Muscle layer of duodenum (tissue), 2 donors: ENCODE measurements around the gene NEK7.
"Not testable (repeated sequence)": the region's sequence is repeated elsewhere in the genome, so short reads cannot be mapped to it uniquely, and the experiment has no call there.

Experiments used
- H3K27ac ChIP-seq: one replicate; pipeline ENCODE4 v1.7.0; 2013; ENCODE audit warnings: mild to moderate bottlenecking, low read length
- H3K27me3 ChIP-seq: one replicate; pipeline ENCODE4 v1.7.0; 2013; ENCODE audit warnings: low read depth, mild to moderate bottlenecking, control low read depth, low read length
- H3K36me3 ChIP-seq, 2 donors: one replicate each; pipeline ENCODE4 v1.7.0; 2013; ENCODE audit warnings: low read length in 2 of 2, control low read depth in 1 of 2, mild to moderate bottlenecking in 1 of 2; ENCODE audit not compliant: insufficient read depth in 2 of 2, control insufficient read depth in 1 of 2
- H3K4me1 ChIP-seq, 2 donors: one replicate each; pipeline ENCODE4 v1.7.0; 2013; ENCODE audit warnings: low read length in 2 of 2, mild to moderate bottlenecking in 2 of 2, control low read depth in 1 of 2, moderate library complexity in 1 of 2; ENCODE audit not compliant: insufficient read depth in 2 of 2, control insufficient read depth in 1 of 2
- H3K4me3 ChIP-seq, 2 donors: one replicate each; pipeline ENCODE4 v1.7.0; 2013; ENCODE audit warnings: low read length in 2 of 2, low read depth in 1 of 2, mild to moderate bottlenecking in 1 of 2
- H3K9me3 ChIP-seq, 2 donors: one replicate each; pipeline ENCODE4 v1.7.0; 2013; ENCODE audit warnings: low read length in 2 of 2, control low read depth in 1 of 2, mild to moderate bottlenecking in 1 of 2; ENCODE audit not compliant: control insufficient read depth in 1 of 2
- donor health status: healthy.

Gene NEK7

DNA sequence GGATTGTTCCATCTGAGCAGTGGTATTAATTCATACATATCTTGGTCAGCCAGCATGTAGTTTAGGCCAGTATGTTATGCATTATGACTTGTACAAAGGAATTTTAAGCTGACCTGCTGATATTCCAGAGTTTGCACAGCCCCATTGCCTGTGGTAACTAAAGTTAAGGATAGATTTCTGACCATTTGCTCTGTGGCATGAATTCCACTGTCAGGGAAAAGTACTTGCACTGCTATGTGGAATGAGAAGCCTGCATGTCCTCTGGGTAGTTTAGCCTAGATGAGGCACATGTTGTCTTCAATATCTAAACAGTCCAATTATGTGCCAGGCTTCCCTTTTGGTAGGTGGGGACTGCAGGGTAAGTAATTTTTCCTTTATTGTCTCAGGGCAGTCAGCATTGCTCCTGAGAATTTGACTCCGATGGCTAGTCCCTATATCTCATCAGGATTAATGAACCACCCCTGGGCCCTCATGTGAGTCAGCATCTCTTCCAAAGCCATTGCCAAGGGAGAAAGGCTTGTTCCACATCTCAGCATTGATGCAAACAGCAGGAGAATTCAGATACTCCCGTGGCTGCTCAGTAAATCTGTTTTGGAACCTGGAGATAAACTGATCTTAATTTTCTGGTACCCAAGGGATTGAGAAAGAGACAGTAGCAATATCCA is 30.2 kb downstream of the NEK7 start:
- Histone ChIP-seq H3K27me3 (no peaks in the 10 kb centered on the region), H3K4me3 (no peak overlapping the region), H3K9me3 (no peaks in the 10 kb centered on the region), H3K36me3 (no peaks in the 10 kb centered on the region), H3K27ac (no peak overlapping the region), H3K4me1 (peaks cover 0 to 16% of the 10 kb centered on the region in 2 donors)

DNA sequence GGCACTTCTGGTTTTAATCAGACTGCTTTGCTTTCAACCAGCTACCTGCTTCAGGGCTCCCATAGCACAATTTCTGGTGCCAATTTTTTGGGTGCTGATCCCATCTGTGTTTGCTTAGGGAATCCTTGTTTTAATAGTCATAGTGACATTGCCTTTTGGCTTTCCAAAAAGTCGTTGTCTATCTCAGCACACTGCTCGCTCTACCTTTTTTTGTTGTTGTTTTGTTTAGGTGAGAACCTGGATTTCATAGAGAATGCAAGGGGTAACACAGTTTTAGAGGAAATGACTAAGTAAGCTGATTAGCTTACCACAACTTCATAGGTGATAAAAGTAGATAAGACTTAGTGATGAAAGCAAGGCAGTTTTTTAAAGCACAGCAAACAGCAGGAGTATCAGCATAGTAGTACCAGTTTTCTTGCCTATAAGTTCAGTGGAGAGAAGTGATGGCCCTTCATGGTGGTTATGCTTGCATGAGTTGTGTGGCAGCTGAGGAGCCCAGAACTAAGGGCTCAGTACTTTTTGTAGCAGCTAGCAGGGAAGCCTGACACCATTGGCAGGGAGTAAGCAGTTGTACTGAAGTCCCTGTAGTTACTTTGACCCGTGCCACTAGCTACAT is 31.3 kb downstream of the NEK7 start:
- Histone ChIP-seq H3K27ac (no peak overlapping the region), H3K27me3 (no peaks in the 10 kb centered on the region), H3K9me3 (no peaks in the 10 kb centered on the region), H3K4me3 (no peak overlapping the region), H3K4me1 (peaks cover 0 to 16% of the 10 kb centered on the region in 2 donors), H3K36me3 (no peaks in the 10 kb centered on the region)

DNA sequence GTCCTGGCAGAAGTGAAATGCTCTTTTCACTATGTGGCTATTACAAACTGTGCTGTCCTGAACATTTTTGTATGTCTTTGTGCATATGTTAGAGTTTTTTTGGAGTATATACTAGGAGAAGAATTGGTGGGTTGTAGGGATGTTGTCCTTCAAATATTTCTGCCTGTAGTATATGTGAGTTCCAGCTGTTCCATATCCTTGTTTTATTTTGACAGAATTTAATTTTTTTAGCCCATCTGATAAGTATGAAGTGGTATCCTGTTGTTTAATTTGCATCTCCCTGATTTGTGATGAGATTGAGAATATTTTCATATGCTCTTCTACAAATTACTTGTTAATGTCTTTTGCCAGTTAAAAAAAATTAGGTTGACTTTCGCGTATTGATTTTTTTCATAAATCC is 34.3 kb downstream of the NEK7 start:
- H3K36me3 ChIP-seq = no peaks in the 10 kb centered on the region
- no peaks in the 10 kb centered on the region for H3K9me3 ChIP-seq
- H3K4me1 ChIP-seq = peaks cover 0 to 16% of the 10 kb centered on the region in 2 donors
- H3K4me3 ChIP-seq = no peak overlapping the region
- no peak overlapping the region for H3K27ac ChIP-seq
- no peaks in the 10 kb centered on the region for H3K27me3 ChIP-seq

DNA sequence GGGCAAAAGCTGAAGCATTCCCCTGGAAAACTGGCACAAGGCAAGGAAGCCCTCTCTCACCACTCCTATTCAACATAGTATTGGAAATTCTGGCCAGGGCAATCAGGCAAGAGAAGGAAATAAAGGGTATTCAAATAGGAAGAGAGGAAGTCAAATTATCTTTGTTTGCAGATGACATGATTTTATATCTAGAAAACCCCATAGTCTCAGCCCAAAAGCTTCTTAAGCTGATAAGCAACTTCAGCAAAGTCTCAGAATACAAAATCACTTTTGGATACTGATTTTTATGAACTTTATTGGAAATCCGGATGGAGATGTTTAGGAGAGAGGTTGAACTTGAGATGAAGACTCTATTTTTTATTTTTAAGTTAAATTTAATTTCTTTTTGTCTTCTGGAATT is 37.1 kb downstream of the NEK7 start:
- H3K27me3 ChIP-seq, H3K36me3 ChIP-seq, H3K27ac ChIP-seq, H3K4me3 ChIP-seq, H3K9me3 ChIP-seq, H3K4me1 ChIP-seq: not testable (repeated sequence)

DNA sequence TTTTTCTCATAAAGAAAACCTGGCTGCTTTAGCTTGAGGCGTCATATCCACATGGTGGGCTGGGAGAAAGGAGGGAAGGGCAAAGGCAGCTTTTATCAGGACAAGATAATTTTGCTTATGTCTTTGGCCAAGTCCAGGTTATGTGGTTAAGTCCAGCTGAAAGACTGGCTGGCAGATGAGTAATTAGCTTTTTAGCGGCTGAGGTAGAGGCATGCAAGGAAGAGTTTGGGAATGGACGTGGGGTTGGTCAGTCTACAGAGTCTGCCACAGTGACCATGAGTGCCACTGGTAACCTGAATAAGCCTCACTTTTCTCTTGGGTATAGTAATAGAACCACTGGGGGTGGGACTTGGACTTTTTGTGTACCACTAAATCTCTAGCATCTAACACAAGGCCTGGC is 39.8 kb downstream of the NEK7 start:
- H3K9me3 ChIP-seq = no peaks in the 10 kb centered on the region
- H3K36me3 ChIP-seq = no peaks in the 10 kb centered on the region
- no peak overlapping the region for H3K4me3 ChIP-seq
- H3K4me1 ChIP-seq = peaks cover 5 to 13% of the 10 kb centered on the region in 2 donors
- H3K27ac ChIP-seq = no peak overlapping the region
- no peaks in the 10 kb centered on the region for H3K27me3 ChIP-seq

DNA sequence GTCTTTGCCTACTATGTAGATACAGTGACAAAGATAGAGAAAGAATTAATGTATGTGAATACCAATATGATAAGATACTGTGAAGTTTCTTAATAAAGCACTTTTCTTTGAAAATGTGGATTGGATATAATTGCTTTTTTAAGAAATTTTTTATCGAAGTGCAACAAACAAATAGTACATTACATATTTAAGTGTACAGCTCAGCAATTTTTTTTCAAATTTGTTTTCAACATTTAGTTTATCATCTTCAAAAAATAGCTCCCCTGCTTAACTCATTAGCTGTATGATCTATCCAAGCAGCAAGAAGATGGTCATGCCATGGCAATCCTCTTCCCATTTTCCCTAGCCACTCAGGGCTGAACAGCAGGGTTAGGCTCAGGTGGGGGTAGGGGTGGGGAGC is 40.5 kb downstream of the NEK7 start:
- Histone ChIP-seq H3K27me3 (no peaks in the 10 kb centered on the region), H3K4me1 (peaks cover 5 to 13% of the 10 kb centered on the region in 2 donors), H3K9me3 (no peaks in the 10 kb centered on the region), H3K4me3 (no peak overlapping the region), H3K36me3 (no peaks in the 10 kb centered on the region), H3K27ac (no peak overlapping the region)

DNA sequence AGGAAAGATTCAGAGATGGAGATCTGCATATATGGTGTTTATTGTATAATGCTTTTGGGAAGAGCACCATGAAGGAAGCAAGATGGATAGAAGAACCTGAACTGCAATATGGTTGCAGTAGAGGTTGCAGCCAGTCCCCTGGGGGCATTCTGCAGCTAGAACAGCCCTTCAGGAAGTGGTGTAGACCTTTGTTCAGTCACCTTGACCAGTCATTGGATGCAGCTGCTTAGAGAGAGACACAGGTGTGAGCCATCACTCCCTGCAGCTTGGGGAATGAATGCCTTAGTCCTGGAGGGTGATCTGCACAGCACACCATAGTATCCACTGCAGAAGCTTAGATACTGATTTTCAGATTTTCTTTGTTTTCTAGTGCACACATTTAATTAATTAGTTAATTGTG is 42.3 kb downstream of the NEK7 start:
- Histone ChIP-seq H3K27me3 (no peaks in the 10 kb centered on the region), H3K4me3 (no peak overlapping the region), H3K36me3 (no peaks in the 10 kb centered on the region), H3K27ac (no peak overlapping the region), H3K9me3 (no peaks in the 10 kb centered on the region), H3K4me1 (peaks cover 5 to 13% of the 10 kb centered on the region in 2 donors)

DNA sequence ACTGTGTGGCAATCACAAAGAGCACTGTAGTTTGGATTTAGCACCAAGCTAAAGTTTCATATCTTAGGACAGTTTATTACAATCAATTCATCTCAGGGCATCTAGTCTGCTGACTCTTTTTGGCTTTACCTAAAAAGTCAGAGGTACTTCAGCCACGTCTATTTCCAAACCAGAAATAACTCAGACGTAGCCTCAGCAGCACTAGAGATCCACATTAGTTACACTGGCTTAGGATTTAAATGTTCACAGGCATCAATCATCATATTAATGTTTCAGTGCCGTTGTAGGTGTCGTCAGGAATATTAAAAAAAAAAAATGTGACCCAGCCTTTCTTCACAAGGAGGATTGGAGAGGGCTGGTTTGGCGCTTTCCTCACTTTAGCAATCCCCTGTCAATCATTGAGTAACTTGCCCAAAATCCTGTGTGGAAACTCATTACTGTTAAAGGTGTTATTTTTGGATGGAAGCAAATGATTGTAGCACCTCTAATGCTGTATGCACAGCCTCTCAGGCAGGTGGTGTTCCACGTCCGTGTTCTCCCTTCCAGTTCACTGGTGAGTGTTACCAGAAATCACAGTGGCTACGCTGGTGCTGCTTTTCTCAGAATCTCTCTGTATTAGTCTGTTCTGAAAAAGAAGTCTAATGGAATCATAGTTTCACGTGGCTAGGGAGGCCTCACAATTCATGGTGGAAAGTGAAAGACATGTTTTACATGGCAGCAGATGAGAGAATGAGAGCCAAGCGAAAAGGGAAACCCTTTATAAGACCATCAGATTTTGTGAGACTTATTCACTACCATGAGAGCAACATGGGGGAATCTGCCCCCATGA is 45.4 kb downstream of the NEK7 start:
- Histone ChIP-seq H3K4me3 (no peak overlapping the region), H3K27me3 (no peaks in the 10 kb centered on the region), H3K36me3 (no peaks in the 10 kb centered on the region), H3K9me3 (no peaks in the 10 kb centered on the region), H3K27ac (no peak overlapping the region), H3K4me1 (peaks cover 5 to 16% of the 10 kb centered on the region in 2 donors)

DNA sequence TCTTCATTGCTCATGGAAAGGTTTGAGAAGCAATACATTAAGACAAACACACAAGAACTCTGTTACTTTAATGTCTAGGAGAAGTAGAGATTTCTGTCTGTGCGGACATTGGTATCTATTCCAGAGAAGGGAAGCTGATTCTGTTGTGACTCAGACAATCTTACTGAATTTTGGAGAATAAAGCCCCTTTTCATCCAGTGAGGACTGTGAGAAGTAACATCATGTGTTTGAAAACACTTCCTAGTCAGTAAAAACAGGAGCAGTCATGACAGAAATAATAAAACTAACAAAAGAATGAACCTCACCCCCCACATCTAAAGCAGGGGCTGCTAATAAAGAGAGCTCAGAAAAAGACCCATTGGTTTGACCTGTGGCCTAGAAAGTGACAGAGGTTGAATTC is 46.6 kb downstream of the NEK7 start:
- H3K4me3 ChIP-seq = no peak overlapping the region
- H3K9me3 ChIP-seq = no peaks in the 10 kb centered on the region
- no peaks in the 10 kb centered on the region for H3K36me3 ChIP-seq
- no peaks in the 10 kb centered on the region for H3K27me3 ChIP-seq
- H3K27ac ChIP-seq = no peak overlapping the region
- peaks cover 5 to 16% of the 10 kb centered on the region in 2 donors for H3K4me1 ChIP-seq

DNA sequence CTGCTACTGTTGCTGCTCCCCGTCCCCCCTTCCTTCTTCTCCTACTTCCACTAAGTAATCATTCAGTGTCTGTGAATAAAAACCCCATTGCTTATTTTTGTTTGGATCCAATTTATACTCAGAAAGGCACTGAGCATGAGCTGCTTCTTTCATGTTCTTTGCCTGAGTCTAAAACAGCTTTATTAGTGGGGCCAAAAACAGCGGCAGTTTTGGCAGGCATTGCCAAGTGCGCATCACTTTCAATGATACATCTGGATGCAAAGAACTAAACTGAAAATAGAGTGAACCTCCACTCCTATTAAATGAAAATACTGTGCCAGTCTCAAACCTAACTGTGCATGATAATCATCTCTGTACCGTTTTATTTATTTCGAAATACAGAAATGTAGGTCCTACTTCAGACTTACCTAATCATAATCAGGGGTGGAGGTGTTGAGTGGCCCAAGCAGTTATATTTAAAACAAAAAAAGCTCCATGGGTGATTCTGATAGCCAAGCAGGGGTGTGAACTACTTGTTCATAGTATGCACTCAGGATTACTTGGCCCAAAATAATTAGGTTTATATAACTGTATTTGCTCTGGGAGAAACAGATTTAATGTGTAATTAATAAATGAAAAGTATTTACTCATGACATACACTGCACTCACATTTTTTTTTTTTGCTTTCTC is 48.4 kb downstream of the NEK7 start:
- H3K27me3 ChIP-seq = no peaks in the 10 kb centered on the region
- H3K27ac ChIP-seq = no peak overlapping the region
- no peaks in the 10 kb centered on the region for H3K9me3 ChIP-seq
- H3K4me3 ChIP-seq = no peak overlapping the region
- peaks cover 0 to 5% of the 10 kb centered on the region in 2 donors for H3K4me1 ChIP-seq
- no peaks in the 10 kb centered on the region for H3K36me3 ChIP-seq

DNA sequence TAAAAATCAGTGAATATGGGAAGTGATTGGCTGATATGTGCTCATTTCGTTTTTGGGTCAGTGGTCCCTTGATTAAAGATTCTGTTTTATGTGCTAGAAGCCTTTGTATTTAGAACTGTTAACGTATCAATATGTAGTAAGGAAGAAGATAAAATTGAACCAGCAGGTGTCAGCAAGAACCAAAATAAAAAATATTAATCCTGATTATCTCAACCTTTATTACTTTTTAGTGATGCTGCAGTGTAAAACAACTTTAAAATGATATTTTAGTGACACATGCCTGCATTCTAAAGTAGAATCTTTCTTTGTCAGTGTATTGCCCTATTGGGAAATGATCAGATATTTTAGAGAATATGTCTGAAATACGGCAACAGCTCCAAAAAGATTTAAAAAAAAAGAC is 49.5 kb downstream of the NEK7 start:
- peaks cover 0 to 3% of the 10 kb centered on the region in 2 donors for H3K4me1 ChIP-seq
- H3K27ac ChIP-seq = no peak overlapping the region
- no peak overlapping the region for H3K4me3 ChIP-seq
- no peaks in the 10 kb centered on the region for H3K9me3 ChIP-seq
- no peaks in the 10 kb centered on the region for H3K36me3 ChIP-seq
- no peaks in the 10 kb centered on the region for H3K27me3 ChIP-seq
